Left ventricle myocardium superior (tissue), 1 donor: ENCODE data around the gene DEFB114. TPM values are rescaled to one million over a fixed set of nuclear protein-coding genes. Genes with fewer than 3 reads are reported as not detected.

Experiments used
- ATAC-seq: fragments of 200-7000 bp; cut with Tn5 transposase; one replicate; pipeline ENCODE4 v1.9.1; 2020; ENCODE audit warnings: mild to moderate bottlenecking, moderate library complexity
- DNase-seq: peaks from one replicate; pipeline ENCODE4 v3.0.0-alpha.2; 2020
- intact Hi-C: fragments of 100-400 bp; cut with micrococcal nuclease; formaldehyde crosslinking; loops from one replicate; pipeline ENCODE4 v1.11.0; 2022
- total RNA-seq: library from RNA; stranded (reverse); fragmentation: NEBNext Ultra II Directional; extraction: Animal tissue kit (Norgen Biotek cat#: 25700); gene quantifications from one replicate; pipeline ENCODE4 v1.2.1, GENCODE V29; 2021
- donor health status: DM: no; HTN: yes; CAD: no; lungs with severe emphysema.

The DEFB114 gene
- total RNA-seq, 1 donor from 2014 or later = not detected

DNA sequence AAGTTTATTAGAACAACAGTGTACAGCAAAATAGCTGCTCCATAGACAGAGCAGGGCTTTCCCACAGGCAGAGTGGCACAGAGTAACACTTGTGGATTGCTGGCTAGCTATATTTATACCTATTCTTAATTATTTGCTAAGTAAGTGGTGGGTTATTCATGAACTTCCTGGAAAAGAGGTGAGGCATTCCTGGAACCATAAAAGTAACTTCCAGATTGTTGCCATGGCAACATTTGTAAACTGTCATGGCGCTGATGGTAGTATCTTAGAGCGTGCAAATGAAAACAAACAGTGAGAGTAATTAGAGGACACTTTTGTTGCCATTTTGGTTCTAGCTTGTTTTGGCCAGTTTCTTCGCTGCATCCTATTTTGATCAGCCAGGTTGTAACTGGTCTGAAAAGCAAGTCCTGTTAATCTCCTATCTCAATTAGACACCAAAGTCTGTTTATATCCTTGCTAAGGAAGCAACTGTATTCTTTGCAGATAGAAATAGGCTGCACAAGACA is 23.9 kb downstream of the DEFB114 start:
- ATAC-seq = peak; percentile 88

DNA sequence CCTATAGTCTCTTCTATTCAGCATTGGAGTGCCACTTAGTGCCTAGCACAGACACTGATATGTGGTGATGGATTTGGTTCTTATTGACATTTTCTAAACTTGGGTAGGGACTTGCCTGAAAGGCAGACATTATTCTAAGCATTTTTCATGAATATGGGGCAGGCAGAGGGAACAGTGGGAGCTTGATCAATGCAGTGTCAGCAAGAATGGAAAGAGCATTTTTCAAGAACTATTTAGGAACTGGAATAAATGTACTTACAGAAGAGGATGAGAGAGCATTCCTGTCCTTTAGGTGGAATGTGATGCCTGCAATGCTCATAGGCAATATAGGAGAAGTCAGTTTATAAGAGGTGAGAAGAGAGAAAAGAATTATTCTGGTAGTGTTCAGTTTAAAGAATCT is 26.2 kb downstream of the DEFB114 start:
- intact Hi-C loops = no loop called here
- ATAC-seq = no peak
- no peak for DNase-seq

More for the DNA sequence above, 23.9 kb downstream of the DEFB114 start:
- no peak for DNase-seq
- intact Hi-C loops = no loop called here

DNA sequence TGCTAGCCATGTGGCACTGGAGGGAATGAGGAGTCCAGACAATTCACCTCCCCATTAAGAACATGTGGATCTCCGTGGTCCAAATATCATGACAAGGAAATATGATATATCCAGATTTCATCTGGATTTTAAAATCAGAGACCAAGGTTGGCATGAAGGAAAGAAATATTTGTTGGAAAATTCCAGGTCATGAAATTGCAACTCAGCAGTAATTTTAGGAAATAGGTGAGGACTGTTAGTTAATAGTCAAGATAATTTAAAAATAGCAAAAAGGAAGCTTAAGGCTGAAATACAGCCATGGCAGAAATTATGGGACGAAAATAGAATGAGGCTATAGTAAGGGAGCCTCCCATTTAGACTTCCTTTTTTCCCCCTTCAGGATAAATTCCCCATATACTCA is 26.9 kb downstream of the DEFB114 start:
- no peak for ATAC-seq
- intact Hi-C loops = no loop called here

DNA sequence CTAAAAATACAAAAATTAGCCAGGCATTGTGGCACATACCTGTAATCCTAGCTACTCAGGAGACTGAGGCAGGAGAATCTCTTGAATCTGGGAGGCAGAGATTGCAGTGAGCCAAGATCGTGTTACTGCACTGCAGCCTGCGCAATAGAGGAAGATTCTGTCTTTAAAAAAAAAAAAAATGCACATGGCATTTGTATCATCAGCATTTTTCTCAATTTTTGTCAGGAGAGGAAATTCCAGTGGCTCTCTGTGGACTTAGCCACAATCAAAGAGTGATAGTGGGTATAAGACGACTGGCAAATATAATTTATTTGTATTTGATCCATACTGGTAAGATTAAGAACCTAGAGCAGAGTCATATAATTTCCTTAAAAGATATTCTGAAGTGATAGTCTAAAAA is 28.6 kb downstream of the DEFB114 start:
- DNase-seq = no peak
- intact Hi-C loops = no loop called here
- ATAC-seq = no peak

More for the DNA sequence above, 26.9 kb downstream of the DEFB114 start:
- DNase-seq = no peak

DNA sequence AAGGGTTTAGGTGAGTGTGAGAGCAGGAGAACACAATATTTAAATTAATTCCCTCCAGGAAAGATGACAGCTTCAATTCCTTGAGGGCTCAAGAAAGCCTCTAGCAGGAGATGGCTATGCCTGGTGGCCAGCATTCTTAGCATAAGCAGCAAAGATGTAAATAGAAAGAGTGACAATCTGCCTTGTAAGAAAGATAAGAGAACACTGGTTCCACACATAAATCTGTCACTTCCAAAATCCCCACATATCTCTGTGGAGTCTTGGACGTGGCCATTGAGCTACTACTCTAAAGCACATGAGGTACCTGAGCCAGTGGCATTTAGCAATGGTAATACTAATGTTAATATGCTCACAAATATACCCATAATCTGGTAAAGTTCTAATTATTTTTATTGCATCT is 29.2 kb downstream of the DEFB114 start:
- intact Hi-C loops = no loop called here
- no peak for ATAC-seq

DNA sequence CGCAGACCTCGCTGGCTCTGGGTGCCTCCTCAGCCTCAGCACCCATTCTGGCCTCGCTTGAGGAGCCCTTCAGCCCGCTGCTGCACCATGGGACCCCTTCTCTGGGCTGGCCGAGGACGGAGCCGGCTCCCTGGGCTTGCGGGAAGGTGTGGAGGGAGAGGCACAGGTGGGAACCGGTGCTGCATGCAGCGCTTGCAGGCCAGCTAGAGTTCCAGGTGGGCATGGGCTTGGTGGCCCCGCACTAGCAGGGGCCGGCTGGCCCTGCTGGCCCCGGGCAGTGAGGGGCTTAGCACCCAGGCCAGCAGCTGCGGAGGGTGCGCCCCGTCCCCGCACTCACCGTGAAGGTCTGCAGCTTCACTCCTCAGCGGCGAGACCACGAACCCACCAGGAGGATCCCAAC is 30.4 kb downstream of the DEFB114 start:
- ATAC-seq (no peak), DNase-seq (no peak)
- intact Hi-C loops = no loop called here

More for the DNA sequence above, 29.2 kb downstream of the DEFB114 start:
- no peak for DNase-seq

DNA sequence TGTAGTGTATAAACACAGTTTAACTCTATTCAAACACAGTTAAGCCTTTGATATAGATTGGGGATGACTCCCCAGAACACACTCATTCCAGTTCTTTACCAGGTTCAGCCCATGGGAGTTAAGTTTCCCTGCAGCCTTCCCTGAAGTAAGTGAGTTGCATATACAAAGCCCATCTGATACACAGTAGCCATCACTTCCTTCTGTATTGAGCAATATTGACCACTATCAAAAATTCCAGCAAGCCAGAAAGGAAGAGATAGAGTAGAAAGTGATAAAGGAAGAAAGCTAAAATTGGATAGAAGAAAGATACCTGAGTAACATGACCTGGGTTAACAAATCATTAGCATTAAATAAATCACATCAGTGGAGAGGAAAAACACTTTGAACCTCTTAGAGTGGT is 34.6 kb downstream of the DEFB114 start:
- DNase-seq = no peak
- intact Hi-C loops = no loop called here

DNA sequence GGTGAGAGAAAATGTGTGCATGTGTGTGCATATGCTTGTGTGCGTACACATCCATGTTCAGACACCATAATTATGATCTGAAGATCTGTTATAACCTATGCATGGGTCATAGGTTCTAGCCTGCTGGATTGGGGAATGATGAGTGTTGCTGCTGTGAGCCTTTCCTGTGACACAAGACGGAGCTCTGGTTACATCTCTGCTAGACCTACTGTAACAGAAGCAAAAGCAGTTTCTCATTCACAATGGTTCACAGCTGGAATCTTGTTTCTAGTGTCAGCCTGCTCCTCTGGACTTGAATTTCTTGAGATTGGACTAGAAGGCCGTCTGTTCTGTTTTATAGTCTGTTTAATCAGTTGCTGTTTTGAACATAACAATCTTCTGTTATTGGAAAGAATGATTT is 40.1 kb downstream of the DEFB114 start:
- ATAC-seq (no peak), DNase-seq (no peak)
- intact Hi-C loops = no loop called here

More for the DNA sequence above, 34.6 kb downstream of the DEFB114 start:
- ATAC-seq = no peak

DNA sequence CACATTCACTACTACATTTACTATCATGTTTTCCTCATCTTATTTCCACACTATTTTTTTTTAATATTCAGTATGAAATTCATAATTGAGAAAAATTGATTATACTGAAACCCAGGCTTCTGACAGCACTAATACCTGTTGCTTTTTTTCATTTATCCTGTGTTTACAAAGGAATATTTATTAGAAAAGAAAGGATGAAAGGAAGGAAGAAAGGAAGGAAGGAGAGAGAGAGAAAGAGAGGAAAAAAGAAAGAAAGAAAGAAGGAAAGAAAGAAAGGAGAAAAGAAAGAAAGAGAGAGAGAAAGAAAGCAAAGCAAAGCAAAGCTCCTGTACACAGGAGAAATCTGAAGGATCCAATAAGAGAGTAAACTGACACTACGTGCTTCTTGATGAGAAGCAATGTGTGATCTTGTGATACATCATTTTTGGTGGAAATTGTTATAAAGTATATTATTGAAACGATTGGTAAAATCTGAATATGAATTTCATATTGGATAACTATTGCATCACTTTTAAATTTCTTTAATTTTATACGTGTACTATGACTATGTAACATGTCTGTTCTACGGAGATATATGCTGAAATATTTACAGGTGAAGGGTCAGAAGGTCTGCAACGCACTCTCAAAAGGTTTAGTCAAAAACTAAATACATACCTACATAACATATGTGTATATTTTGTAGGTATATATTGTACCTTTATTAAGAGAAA is 43.9 kb downstream of the DEFB114 start:
- intact Hi-C loops = no loop called here
- ATAC-seq (no peak), DNase-seq (no peak)

DNA sequence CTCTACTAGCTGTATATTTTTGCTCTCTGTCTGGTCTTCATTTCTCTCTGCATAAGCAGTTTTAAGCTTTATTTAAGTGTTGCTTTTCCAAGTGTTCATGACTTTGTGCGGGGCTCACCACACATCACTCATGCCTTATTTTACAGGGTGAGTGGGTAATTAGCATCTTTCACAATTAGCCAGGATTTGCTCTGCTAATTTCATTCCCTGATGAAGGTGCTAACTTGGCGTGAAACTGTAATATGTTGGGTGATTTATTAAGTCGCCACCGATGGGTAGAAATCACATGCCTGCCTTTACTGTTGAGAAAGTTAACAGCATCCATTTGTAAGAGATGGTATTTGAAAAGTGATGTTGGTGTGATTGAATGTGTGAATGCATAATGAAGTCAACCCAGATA is 44.7 kb downstream of the DEFB114 start:
- intact Hi-C loops = no loop called here
- DNase-seq (no peak), ATAC-seq (no peak)

DNA sequence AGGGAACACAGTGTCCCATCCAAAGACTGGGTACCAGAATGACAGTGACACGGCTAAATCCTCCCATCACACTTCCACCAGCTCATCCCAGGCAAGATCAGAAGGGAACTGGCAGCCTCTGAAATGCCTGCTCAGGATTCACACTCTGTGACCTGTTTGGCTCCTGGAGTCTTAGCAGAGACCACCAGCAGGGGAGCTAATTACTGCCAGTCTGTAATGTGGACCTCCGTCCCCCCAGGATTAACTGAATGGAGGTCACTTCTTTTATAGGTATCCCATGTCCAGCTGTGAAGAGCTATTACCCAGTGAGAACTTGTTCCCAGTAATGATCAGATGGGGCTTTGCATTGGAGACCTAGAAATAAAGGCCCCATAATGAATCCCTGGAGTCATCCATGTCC is 45.2 kb downstream of the DEFB114 start:
- intact Hi-C loops = no loop called here
- no peak for DNase-seq
- ATAC-seq = no peak

DNA sequence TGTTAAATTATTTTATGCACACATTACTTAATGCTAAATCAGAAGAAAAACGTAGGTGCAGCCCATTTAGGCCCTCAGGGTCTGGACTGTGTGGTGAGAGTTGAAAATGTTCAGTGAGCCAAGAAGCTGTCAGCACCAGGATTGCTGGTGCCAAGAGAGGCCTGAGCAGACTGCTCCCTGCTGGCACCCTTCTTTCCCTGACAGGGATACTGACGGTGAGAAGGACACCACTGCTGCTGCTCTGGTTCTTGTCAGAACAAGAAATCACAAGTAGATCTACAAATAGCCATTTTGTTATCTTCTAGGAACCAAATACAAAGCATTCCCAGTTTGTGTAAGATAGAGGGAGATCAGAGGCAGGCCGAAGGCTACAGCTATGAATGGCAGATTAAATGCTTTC is 48.9 kb downstream of the DEFB114 start:
- intact Hi-C loops = no loop called here
- peak; percentile 99 for ATAC-seq
- peak; percentile 56 for DNase-seq

DNA sequence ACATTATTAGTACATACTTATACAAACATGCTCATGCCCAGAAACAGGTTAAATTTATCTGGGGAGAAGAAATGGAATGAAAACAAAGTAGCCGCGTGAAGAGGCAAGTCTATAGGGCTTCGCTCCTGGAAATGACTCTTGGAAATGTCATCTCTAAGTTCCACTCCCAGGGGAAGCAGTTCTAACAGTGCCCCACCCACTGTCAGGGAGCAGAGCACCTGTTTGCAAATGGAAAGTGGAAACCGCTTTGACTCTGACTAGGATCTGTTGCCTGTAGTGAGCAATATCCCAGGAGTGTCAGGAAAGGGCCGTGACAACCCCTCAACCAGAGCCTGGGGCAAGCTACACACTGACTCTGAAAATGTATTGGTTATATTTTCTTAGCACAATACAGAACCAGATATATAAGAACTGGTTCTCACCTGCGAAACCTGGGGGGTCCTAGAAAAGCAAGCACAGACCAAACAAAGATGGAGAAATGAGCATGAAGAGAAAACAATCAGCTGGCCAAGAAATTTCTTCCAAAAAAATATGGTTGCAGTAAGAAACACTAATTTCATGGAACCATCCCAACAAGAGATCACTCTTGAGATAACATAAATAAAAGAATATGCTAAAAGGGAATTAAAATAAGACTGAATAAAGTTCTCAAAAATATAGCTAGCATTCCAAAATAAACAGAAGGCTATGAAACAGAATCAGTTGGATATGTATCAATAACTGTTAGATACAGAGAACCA is 50.2 kb downstream of the DEFB114 start:
- no peak for DNase-seq
- intact Hi-C loops = no loop called here
- ATAC-seq = no peak

DNA sequence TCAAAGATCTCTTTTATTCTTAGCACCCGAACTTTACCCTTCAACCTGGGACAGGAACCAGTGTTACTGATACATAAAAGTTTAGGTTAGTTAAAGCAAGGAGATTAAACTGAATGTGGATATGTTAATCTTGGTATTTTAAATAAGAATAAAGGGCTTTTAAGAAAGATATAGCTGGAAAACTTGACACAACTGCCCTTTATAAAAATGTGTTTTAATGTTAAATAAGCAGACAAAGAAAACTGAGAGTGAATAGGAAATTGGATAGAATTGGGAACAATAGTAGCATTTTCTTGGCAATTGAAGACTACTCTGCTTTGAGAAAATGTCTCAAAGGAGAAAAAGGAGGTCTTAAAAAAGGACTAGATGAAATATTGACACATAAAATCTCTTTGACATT is 51.8 kb downstream of the DEFB114 start:
- no peak for ATAC-seq

DNA sequence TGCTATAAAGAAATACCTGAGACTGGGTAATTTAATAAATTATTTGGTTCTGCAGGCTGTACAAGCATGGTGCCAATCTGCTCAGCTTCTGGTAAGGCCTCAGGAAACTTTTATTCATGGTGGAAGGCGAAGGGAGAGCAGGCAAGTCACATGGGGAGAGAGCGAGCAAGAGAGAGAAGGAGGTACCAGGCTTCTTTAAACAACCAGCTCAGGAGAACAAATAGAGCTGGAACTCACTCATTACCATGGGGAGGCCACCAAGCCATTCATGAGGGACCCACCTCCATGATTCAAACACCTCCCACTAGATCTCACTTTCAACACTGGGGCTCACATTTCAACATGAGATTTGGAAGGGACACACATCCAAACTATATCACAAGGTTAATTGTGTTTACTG is 52.7 kb downstream of the DEFB114 start:
- ATAC-seq = no peak
- intact Hi-C loops = no loop called here
- no peak for DNase-seq

More for the DNA sequence above, 51.8 kb downstream of the DEFB114 start:
- no peak for DNase-seq
- intact Hi-C loops = no loop called here

Other genes starting within 250 kb of the DEFB114 start
- gene CRISP3, start 219.8 kb downstream of the DEFB114 start, total RNA-seq = not detected
- gene PGK2, start 176.9 kb downstream of the DEFB114 start, total RNA-seq = not detected
- gene CRISP1, start 97.6 kb downstream of the DEFB114 start, total RNA-seq = not detected
- not detected for gene DEFB113, start 5.5 kb upstream of the DEFB114 start, total RNA-seq
- not detected for gene DEFB110, start 57.8 kb upstream of the DEFB114 start, total RNA-seq
- not detected for gene DEFB112, start 85.8 kb upstream of the DEFB114 start, total RNA-seq